ENCODE measurements around the gene PBX2.

Gene PBX2

GRCh38 chr6:32140420-32141046 lies 49.5 kb downstream of the PBX2 start:
- no peak overlapping the region for H2AFZ ChIP-seq (ENCODE audit: low read depth, low read length)
- no peaks in the 10 kb centered on the region for H3K27me3 ChIP-seq (ENCODE audit: insufficient read depth, low read length)
- H3K36me3 ChIP-seq (ENCODE audit: insufficient read depth, low read length): no peaks in the 10 kb centered on the region
- H3K4me3 ChIP-seq (ENCODE audit: low read length): no peak overlapping the region
- no peaks in the 10 kb centered on the region for H3K9me3 ChIP-seq (ENCODE audit: low read length)
- peaks cover 3% of the 10 kb centered on the region for H3K4me1 ChIP-seq (ENCODE audit: insufficient read depth, low read length)

- Histone ChIP-seq H3K9me3 (ENCODE audit: low read length) (no peaks in the 10 kb centered on the region), H3K36me3 (ENCODE audit: insufficient read depth, low read length) (no peaks in the 10 kb centered on the region), H2AFZ (ENCODE audit: low read depth, low read length) (no peak overlapping the region), H3K4me1 (ENCODE audit: insufficient read depth, low read length) (peaks cover 3% of the 10 kb centered on the region), H3K4me3 (ENCODE audit: low read length) (no peak overlapping the region), H3K27me3 (ENCODE audit: insufficient read depth, low read length) (no peaks in the 10 kb centered on the region)
Measured at GRCh38 chr6:32139590-32139989, 50.4 kb downstream of the PBX2 start.

- Histone ChIP-seq H2AFZ (ENCODE audit: low read depth, low read length) (no peak overlapping the region), H3K27me3 (ENCODE audit: insufficient read depth, low read length) (no peaks in the 10 kb centered on the region), H3K4me1 (ENCODE audit: insufficient read depth, low read length) (peaks cover 3% of the 10 kb centered on the region), H3K9me3 (ENCODE audit: low read length) (no peaks in the 10 kb centered on the region), H3K36me3 (ENCODE audit: insufficient read depth, low read length) (no peaks in the 10 kb centered on the region), H3K4me3 (ENCODE audit: low read length) (no peak overlapping the region)
Measured at GRCh38 chr6:32137454-32137853, 52.5 kb downstream of the PBX2 start.
